OCI-LY1 (cell line): ENCODE measurements around the gene FAS.

Experiments used
- EZH2 ChIP-seq: fragments of 200-600 bp; sonication (generic), shearing (Covaris generic); IDR thresholded peaks from 2 replicates; pipeline ENCODE4 v1.8.0; 2017; ENCODE audit warnings: borderline replicate concordance, mixed run types, mild to moderate bottlenecking, antibody characterized with exemption, low read length, moderate library complexity, mixed read lengths
- TF ChIP-seq, protein P1 (sequence below): fragments of 200-600 bp; sonication (generic), shearing (Covaris generic); IDR thresholded peaks from 2 replicates; pipeline ENCODE4 v1.5.1; 2017; ENCODE audit warnings: mild to moderate bottlenecking, antibody characterized with exemption, low read length, moderate library complexity, mixed read lengths

GRCh38 chr10:89007129-89007893 lies 16.7 kb downstream of the FAS start:
- TF ChIP-seq, protein P1, sequence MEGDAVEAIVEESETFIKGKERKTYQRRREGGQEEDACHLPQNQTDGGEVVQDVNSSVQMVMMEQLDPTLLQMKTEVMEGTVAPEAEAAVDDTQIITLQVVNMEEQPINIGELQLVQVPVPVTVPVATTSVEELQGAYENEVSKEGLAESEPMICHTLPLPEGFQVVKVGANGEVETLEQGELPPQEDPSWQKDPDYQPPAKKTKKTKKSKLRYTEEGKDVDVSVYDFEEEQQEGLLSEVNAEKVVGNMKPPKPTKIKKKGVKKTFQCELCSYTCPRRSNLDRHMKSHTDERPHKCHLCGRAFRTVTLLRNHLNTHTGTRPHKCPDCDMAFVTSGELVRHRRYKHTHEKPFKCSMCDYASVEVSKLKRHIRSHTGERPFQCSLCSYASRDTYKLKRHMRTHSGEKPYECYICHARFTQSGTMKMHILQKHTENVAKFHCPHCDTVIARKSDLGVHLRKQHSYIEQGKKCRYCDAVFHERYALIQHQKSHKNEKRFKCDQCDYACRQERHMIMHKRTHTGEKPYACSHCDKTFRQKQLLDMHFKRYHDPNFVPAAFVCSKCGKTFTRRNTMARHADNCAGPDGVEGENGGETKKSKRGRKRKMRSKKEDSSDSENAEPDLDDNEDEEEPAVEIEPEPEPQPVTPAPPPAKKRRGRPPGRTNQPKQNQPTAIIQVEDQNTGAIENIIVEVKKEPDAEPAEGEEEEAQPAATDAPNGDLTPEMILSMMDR, result no peak
- TF ChIP-seq EZH2, result no peak
